OCI-LY1 (cell line): ENCODE measurements around the gene STAB1.

Experiments
- CTCF ChIP-seq: fragments of 200-600 bp; sonication (generic), shearing (Covaris generic); IDR thresholded peaks from 2 replicates; pipeline ENCODE4 v1.5.1; 2017; ENCODE audit warnings: mild to moderate bottlenecking, antibody characterized with exemption, low read length, moderate library complexity, mixed read lengths
- EZH2 ChIP-seq: fragments of 200-600 bp; sonication (generic), shearing (Covaris generic); IDR thresholded peaks from 2 replicates; pipeline ENCODE4 v1.8.0; 2017; ENCODE audit warnings: borderline replicate concordance, mixed run types, mild to moderate bottlenecking, antibody characterized with exemption, low read length, moderate library complexity, mixed read lengths

GRCh38 chr3:52490035-52490938 is 4.9 kb upstream of the STAB1 start:
- TF ChIP-seq CTCF, result no peak
- no peak for TF ChIP-seq EZH2
